C4-2B (cell line): ENCODE results near the gene HS6ST1.
"Not testable (repeated sequence)": the region's sequence is repeated elsewhere in the genome, so short reads cannot be mapped to it uniquely, and the experiment has no call there.

ENCODE experiments used
- ZFX ChIP-seq: fragments of 450-650 bp; IDR thresholded peaks from 2 replicates; pipeline ENCODE4 v1.6.1; 2017
- TF ChIP-seq, protein P1 (sequence below): fragments of 450-650 bp; conservative IDR thresholded peaks from 2 replicates; pipeline ENCODE4 v1.5.1; 2017; ENCODE audit warnings: mild to moderate bottlenecking

DNA sequence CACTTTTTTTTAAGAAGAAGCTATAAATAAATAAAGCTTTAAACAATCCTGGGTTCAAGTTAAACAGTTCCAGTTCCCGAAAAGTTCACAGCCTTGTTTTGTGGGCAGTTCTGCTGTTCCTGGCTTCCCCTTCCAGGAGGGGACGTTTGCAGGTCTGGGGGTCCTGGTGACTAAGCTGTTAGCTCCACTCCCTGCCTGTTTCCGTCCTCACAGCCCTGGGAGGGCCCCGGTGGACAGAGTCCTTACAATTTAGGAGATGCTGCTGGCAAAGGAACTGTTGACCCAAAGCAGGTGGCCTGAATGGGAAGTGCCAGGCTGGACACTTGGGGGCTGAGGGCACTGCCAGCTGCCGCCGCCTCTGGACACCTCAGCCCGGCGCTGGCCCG lies 53.1 kb downstream of the HS6ST1 start:
- TF ChIP-seq, protein P1, sequence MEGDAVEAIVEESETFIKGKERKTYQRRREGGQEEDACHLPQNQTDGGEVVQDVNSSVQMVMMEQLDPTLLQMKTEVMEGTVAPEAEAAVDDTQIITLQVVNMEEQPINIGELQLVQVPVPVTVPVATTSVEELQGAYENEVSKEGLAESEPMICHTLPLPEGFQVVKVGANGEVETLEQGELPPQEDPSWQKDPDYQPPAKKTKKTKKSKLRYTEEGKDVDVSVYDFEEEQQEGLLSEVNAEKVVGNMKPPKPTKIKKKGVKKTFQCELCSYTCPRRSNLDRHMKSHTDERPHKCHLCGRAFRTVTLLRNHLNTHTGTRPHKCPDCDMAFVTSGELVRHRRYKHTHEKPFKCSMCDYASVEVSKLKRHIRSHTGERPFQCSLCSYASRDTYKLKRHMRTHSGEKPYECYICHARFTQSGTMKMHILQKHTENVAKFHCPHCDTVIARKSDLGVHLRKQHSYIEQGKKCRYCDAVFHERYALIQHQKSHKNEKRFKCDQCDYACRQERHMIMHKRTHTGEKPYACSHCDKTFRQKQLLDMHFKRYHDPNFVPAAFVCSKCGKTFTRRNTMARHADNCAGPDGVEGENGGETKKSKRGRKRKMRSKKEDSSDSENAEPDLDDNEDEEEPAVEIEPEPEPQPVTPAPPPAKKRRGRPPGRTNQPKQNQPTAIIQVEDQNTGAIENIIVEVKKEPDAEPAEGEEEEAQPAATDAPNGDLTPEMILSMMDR, result not testable (repeated sequence)
- not testable (repeated sequence) for TF ChIP-seq ZFX
